Measurements from ENCODE around the gene MED25.

MED25 gene

DNA sequence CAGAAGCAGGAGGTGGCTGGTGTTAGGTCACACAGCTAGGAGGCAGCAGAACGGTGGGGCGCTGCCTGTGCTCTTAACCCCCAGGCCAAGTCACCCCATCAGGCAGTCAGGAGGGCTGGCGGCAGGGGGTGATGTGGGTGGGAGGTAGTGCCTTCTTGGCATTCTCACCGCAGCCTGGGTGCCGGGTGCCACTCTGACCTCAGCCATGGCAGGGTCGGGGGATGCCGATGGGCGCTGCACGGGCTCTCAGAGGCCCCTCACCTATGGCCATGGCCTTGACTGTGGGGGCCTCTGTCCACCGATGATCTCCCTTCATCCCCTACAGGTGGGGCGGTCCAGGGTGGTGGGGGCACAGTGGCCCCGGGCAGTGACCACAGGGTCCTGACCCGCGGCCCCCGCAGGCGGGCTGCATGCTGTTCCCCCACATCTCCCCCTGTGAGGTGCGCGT lies 38.5 kb downstream of the MED25 start:
- H3K4me3 ChIP-seq (ENCODE audit: low read length), result no peak overlapping the region
- no peak for DNase-seq (ENCODE audit: low read depth)
- TF ChIP-seq CTCF (IDR thresholded peaks at IDR 0.05; ENCODE audit: insufficient read depth, low read depth, low read length, missing control alignments), result no peak

DNA sequence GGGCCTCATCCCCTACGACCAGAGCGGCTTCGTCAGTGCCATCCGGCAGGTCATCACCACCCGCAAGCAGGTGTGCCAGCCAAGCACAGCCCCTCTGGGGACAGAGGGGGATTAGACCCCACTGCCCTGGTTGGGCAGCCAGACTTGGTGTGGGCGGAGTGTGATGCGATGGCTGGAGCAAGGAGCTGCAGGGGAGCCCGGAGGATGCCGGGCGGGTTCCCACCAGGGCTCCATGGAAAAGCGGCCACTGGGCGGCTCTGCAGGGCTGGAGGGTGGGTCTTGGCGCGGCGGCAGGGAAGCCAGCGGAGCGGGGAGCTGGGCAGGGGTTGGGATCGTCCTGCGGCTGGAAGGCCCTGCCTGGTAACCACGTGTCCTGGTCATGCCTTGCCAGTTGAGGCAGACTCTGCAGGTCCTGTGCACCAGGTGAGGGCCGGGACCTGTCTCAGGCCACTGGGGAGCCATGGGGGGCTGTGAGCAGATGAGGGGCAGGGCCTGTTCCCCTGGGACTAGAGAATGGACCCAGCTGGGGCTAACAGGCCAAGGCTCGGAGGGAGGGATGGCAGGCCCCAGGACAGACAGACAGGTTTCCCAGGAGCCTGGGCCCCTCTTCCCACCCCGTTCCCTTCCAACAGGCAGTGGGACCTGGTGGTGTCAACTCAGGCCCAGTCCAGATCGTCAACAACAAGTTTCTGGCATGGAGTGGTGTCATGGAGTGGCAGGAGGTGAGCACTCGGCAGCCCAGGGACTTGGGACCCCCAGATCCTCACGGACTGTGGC lies 39.2 kb downstream of the MED25 start:
- H3K4me3 ChIP-seq (ENCODE audit: low read length), result no peak overlapping the region
- no peak for TF ChIP-seq CTCF (IDR thresholded peaks at IDR 0.05; ENCODE audit: insufficient read depth, low read depth, low read length, missing control alignments)
- DNase-seq (ENCODE audit: low read depth), result no peak

DNA sequence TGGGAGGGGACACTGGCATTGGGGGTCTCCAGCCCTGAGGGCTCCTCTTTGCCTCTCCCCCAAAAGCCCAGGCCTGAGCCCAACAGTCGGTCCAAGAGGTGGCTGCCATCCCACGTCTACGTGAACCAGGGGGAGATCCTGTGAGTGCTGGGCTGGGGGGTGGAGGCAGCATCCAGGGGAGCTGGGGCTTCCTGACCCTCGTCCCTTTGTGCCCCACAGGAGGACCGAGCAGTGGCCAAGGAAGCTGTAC lies 39.7 kb downstream of the MED25 start:
- no peak for TF ChIP-seq CTCF (IDR thresholded peaks at IDR 0.05; ENCODE audit: insufficient read depth, low read depth, low read length, missing control alignments)
- H3K4me3 ChIP-seq (ENCODE audit: low read length), result no peak overlapping the region
- no peak for DNase-seq (ENCODE audit: low read depth)

DNA sequence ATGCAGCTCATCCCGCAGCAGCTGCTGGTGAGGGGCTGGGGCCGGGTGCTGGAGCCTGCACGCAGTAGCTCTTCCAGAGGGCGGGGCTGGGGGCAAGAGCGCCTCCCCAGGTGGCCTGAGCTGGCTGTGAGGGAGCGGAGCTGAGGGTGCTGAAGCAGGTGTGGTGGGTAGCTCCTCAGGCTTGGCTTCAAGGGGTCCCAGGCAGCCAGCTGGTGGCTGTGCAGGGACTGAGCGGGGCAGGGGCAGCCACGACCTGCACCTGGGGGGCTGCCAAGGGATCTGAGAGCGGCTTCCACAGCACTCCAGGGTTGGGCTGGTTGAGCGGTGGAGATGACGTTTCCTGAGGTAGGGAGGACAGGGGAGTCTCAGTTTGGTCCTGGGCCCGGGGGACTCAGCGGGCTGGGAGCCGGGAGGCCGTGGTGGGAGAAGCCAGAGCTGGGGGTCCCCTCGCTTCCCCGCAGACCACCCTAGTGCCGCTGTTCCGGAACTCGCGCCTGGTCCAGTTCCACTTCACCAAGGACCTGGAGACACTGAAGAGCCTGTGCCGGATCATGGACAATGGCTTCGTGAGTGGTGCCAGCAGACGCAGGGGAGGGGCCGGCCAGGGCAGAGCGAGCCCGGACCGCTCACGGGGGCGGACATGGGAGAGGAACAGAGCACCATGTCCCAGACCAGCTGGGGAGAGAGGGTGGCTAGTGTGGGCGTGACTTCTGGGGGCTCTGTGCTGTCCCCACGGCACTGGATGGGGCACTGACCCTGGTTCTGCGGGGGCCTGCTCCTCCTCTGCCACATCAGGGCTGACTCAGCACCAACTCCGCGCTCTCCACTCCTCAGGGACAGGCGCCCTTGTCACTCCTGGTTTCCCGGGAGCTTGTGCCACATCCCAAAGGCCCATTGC lies 40.2 kb downstream of the MED25 start:
- DNase-seq (ENCODE audit: low read depth), result no peak
- H3K4me3 ChIP-seq (ENCODE audit: low read length), result no peak overlapping the region

GRCh38 chr19:49859682-49860335 lies 41.7 kb downstream of the MED25 start:
- no peak overlapping the region for H3K4me3 ChIP-seq (ENCODE audit: low read length)
- TF ChIP-seq CTCF (IDR thresholded peaks at IDR 0.05; ENCODE audit: insufficient read depth, low read depth, low read length, missing control alignments), result no peak
- no peak for DNase-seq (ENCODE audit: low read depth)

More for the DNA sequence above, 40.2 kb downstream of the MED25 start:
- no peak for TF ChIP-seq CTCF (IDR thresholded peaks at IDR 0.05; ENCODE audit: insufficient read depth, low read depth, low read length, missing control alignments)

- DNase-seq (ENCODE audit: low read depth), result no peak
- no peak overlapping the region for H3K4me3 ChIP-seq (ENCODE audit: low read length)
Measured at GRCh38 chr19:49860336-49861102, 42.4 kb downstream of the MED25 start.

More at GRCh38 chr19:49860336-49861102, 42.4 kb downstream of the MED25 start:
- TF ChIP-seq CTCF (IDR thresholded peaks at IDR 0.05; ENCODE audit: insufficient read depth, low read depth, low read length, missing control alignments), result no peak

All from epithelial cell of esophagus (primary cell).